ENCODE measurements around the gene SCAND1.
"Not testable (repeated sequence)": the region's sequence is repeated elsewhere in the genome, so short reads cannot be mapped to it uniquely, and the experiment has no call there.

SCAND1 gene

DNA sequence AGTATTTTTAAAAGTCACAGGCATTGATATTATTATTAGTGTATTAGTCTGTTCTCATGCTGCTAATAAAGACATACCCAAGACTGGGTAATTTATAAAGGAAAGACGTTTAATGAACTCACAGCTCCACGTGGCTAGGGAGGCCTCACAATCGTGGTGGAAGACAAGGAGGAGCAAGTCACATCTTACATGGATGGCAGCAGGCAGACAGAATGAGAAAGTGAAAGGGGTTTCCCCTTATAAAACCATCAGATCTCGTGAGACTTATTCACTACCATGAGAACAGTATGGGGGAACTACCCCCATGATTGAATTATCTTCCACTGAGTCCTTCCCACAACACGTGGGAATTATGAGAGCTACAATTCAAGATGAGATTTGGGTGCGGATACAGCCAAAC is 5.0 kb upstream of the SCAND1 start:
- DNase-seq (ENCODE audit: low spot score) = not testable (repeated sequence)

DNA sequence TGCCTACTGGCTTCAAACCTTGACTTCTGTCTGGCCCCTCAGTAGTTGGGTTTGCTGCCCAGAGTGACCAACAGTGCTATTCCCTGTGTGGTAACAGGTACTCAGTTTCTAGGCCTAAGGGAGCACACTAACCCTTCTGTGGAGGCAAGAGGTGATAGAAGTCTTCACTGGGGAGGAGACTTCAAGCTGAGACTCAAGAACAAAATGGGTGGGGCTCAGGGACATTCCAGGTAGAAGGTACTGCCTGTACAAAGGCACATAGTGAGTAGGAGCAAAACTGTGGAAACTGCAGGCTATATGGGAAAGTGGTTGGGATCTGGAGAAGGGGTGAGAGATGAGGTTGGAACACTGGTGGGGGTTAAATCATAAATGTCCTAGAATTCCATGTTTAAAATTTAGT is 2.3 kb upstream of the SCAND1 start:
- DNase-seq (ENCODE audit: low spot score) = no peak

DNA sequence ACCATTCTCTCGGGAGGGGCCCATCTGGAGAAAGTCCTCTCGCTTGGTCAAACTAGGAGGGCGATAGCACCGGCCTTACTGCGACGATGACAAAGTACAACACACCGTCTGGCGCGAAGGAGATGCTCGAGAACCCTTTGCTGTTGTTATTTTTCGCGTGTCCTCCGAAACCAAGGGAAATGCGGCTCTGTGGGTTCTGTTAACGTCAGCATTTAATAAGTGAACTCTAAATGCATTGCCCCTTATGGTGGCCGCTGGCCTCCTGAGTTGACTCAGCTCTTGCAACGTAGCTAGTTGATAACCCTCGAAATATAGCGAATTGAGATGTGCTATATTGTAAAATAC is 577 bp upstream of the SCAND1 start:
- peak; percentile 48 for DNase-seq (ENCODE audit: low spot score)

GRCh38 chr20:35953387-35954199 is 709 bp downstream of the SCAND1 start:
- no peak for DNase-seq (ENCODE audit: low spot score)

DNA sequence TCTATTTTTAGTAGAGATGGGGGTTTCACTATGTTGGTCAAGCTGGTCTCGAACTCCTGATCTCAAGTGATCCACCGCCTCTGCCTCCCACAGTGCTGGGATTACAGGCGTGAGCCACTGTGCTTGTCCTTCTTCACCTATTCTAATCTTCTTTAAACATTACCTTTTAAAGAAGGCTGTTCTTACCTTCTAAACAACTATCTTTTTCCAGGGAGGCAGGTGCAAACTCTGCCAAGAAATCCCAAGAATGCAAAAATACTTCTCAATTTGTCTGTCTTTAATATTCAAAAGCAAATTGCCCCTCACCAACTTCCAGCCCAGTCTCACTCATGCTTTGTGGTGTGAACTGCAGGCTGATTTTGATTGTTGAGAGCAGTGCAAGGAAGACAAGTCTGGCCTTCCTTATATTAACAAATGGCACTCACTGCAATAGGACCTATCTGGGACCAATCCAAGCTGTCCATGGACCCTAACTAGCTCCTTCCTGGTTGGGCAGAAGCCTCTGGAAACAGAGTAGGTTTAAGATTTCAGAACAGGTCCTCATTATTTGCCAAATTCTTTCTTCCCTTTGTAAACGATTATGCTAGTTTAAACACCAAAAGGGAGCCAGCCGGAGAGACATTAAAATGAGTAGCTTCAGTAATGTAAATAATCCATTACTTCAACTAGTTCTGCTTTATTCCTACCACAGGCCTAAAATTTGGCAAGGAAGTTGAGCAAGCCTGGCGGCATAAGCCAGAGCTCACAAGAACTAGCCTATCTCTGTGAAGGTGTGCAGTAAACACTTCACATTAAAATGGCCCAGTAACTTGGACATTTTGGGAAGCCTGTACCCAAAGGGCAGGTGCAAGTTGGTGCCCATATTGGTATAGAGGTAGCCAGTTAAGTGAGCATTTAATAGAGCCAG is 1.6 kb downstream of the SCAND1 start:
- peak; percentile 16 for DNase-seq (ENCODE audit: low spot score)

- DNase-seq (ENCODE audit: low spot score) = not testable (repeated sequence)
Observed at GRCh38 chr20:35952080-35952479, 2.2 kb downstream of the SCAND1 start.

DNA sequence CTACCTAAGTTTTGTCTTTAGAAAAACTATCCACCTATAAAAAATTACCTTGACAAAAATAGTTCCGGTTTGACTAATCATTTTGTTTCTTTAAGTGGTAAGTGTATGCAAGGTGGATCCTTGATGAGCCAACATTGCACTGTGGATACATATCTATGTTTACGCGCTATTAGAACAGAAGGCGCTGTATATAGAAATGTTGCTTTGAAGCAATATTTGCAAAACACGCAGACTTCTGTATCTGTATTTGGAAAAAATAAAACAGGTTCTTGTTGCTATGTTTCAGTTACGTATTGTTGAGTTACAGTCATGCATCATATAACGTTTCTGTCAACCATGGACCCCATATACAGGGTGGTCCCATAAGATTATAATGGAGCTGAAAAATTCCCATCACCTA is 4.2 kb downstream of the SCAND1 start:
- DNase-seq (ENCODE audit: low spot score) = no peak

GRCh38 chr20:35947907-35948306 is 6.4 kb downstream of the SCAND1 start:
- DNase-seq (ENCODE audit: low spot score) = no peak

DNA sequence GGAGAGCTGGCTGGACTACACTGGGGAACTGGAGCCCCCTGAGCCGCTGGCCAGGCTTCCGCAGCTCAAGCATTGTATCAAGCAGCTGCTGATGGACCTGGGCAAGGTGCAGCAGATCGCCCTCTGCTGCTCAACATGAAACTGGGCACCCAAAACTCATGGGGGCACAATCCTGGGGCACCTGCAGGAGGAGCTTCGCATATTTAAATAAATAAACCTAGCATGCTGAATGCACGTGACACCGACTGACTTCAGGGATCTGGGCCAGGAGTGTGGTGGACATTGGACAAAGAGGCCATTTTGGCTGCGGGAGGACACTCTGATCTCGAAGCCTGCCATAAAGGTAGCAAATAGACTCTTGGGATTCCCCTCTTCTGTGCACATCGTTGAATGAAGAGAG is 6.8 kb downstream of the SCAND1 start:
- DNase-seq (ENCODE audit: low spot score) = peak; percentile 57

- no peak for DNase-seq (ENCODE audit: low spot score)
Observed at GRCh38 chr20:35942243-35942642, 12.1 kb downstream of the SCAND1 start.

GRCh38 chr20:35941620-35942019 is 12.7 kb downstream of the SCAND1 start:
- no peak for DNase-seq (ENCODE audit: low spot score)

GRCh38 chr20:35939264-35939663 is 15.0 kb downstream of the SCAND1 start:
- no peak for DNase-seq (ENCODE audit: low spot score)

GRCh38 chr20:35934050-35934449 is 20.3 kb downstream of the SCAND1 start:
- no peak for DNase-seq (ENCODE audit: low spot score)

DNA sequence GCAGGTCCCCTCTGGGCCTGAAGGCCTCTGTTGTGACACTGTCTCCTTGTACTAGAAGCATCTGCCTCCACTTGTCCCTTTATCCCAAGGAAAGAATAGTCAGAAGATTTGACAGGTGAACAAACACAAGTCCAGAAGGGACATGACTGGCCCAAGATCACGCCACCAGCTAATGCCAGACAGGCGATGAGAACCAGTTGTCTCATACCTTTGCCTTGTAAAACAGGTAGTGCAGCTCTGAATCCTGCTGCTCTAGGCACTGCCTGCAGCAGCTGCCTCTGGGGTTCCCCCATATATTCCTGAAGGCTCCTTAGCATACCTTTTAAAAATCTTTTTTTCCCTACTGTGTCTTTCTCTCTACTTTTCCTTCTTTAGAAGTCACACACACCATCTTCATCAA is 25.0 kb downstream of the SCAND1 start:
- no peak for DNase-seq (ENCODE audit: low spot score)

DNA sequence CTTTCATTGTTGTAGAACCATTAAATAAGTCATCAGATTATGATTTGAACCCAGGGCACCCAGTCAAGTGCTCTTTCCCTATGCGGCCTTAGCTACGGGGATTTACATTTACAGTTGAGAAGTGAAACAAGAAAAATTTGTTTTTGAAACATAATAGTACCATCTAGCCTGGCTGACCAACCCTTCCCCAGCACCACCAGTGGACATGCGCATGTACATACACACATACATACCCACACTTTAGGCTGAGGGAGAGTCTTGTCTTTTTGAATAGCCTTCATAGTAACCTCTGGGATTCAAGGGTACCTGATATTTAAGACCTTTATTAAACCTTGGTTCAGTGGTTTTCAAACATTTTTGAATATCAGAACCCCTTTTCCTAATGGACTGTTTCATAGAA is 33.8 kb downstream of the SCAND1 start:
- no peak for DNase-seq (ENCODE audit: low spot score)

DNA sequence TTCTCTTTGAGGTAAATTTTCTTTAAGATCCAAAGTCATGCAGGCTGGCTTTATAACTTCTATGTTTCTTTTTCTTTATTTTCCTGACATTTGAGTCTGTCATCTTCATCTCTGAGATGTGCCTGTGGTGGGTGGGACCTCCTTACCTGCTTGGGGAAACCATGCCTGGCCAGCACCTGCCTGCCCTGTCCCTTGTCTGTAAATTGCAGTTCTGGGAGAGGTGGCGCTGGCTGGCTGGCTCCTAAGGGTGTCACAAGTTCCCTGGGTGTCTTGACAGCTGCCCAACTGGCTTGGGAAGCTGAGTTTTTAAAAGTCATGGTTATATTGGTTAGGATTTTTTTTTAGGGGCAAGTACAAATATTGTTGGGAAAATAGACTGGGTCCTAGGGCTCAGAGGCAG is 36.3 kb downstream of the SCAND1 start:
- no peak for DNase-seq (ENCODE audit: low spot score)

GRCh38 chr20:35917077-35917476 is 37.2 kb downstream of the SCAND1 start:
- no peak for DNase-seq (ENCODE audit: low spot score)

GRCh38 chr20:35912881-35913280 is 41.4 kb downstream of the SCAND1 start:
- DNase-seq (ENCODE audit: low spot score) = no peak

- no peak for DNase-seq (ENCODE audit: low spot score)
Observed at GRCh38 chr20:35910254-35910653, 44.0 kb downstream of the SCAND1 start.

DNA sequence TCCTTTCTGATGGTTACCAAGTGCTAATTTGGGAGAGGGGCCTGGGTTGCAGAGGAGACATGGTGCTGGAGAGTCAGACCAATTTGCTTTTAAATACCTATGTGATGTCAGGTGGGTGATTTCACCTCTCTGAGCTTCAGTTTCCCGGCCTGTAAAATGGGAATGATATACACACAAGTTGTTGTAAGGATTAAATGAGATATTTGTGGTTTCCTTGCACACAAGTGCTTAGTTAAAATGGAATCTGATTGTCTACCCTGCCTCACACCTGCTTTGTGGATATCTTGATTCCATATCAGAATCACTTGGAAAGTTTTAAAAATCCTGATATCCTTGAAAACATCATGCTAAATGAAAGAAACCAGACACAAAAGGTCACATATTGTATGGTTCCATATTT is 44.5 kb downstream of the SCAND1 start:
- no peak for DNase-seq (ENCODE audit: low spot score)

DNA sequence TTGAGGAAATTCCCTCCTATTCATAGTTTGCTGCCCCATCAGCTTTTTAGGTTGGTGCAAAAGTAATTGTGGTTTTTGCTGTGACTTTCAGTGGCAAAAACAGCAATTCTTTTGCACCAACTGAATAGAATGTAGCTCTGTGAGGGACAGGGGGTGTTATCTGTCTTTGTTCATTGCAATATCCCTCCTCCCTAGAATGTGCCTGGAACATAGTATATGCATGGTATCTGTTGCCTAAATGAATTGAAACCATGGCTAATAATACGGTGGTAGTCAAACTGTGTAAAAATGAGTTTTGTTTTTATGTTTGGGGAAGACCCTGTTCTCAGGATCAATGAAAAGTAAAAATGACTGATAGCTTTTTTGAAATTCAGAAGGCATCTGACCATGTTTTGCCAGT is 45.1 kb downstream of the SCAND1 start:
- no peak for DNase-seq (ENCODE audit: low spot score)

- DNase-seq (ENCODE audit: low spot score) = no peak
Observed at GRCh38 chr20:35908007-35908406, 46.3 kb downstream of the SCAND1 start.

- no peak for DNase-seq (ENCODE audit: low spot score)
Observed at GRCh38 chr20:35907017-35907701, 47.1 kb downstream of the SCAND1 start.

Data from hematopoietic multipotent progenitor cell treated with erythropoietin and hydrocortisone succinate and interleukin-3 and kit ligand, for 15 days (in vitro differentiated cells).